Measurements from ENCODE around the gene FGA. TPM values are rescaled to one million over a fixed set of nuclear protein-coding genes. Genes with fewer than 3 reads are reported as not detected.

FGA gene
- total RNA-seq, 1 donor: not detected

DNA sequence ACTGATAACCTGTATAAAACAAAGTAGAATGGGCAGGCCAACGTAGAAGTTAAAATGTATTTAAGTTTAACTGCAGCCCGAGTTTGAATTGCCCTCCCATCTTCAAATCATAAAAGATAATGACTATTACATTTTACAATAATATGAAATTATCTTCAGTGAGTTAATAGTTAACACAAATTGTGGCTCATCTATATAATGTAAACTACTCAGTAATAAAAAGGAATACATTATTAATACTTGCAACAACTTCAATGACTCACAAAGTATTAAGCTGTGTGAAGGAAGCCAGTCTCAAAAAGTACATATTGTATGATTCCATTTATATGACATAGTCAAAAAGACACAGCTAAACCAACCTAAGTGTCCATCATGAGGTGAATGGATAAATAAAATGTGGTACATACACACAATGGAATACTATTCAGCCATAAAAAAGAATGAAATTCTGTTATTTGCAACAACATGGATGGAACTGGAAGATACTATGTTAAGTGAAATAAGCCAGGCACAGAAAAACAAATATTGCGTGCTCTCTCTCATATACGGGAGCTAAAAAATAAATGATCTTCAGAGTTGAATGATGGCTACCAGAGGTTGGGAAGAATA lies 48.2 kb downstream of the FGA start:
- DNase-seq (ENCODE audit: low read depth): no peak
- no peak overlapping the region for H3K4me3 ChIP-seq (ENCODE audit: low read depth, low read length)
- TF ChIP-seq, protein P1, sequence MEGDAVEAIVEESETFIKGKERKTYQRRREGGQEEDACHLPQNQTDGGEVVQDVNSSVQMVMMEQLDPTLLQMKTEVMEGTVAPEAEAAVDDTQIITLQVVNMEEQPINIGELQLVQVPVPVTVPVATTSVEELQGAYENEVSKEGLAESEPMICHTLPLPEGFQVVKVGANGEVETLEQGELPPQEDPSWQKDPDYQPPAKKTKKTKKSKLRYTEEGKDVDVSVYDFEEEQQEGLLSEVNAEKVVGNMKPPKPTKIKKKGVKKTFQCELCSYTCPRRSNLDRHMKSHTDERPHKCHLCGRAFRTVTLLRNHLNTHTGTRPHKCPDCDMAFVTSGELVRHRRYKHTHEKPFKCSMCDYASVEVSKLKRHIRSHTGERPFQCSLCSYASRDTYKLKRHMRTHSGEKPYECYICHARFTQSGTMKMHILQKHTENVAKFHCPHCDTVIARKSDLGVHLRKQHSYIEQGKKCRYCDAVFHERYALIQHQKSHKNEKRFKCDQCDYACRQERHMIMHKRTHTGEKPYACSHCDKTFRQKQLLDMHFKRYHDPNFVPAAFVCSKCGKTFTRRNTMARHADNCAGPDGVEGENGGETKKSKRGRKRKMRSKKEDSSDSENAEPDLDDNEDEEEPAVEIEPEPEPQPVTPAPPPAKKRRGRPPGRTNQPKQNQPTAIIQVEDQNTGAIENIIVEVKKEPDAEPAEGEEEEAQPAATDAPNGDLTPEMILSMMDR (IDR thresholded peaks at IDR 0.05; ENCODE audit: insufficient read depth, low read depth, low read length): no peak

Small RNA genes lying within 50 kb of the gene (small RNA-seq; reads per million reads assigned to genes)
- gene RNU6-1285P: not detected

Other genes starting within 250 kb of the FGA start
- gene DCHS2, start 98.9 kb downstream of the FGA start, total RNA-seq: under 0.01 TPM in 2 replicates
- 64.4 and 82.0 TPM in 2 replicates for gene PLRG1, start 40.3 kb downstream of the FGA start, total RNA-seq
- not detected in 2 replicates for gene FGB, start 27.7 kb downstream of the FGA start, total RNA-seq
- gene FGG, start 21.9 kb upstream of the FGA start, total RNA-seq: not detected in 2 replicates
- not detected in 2 replicates for gene LRAT, start 153.3 kb upstream of the FGA start, total RNA-seq
- 0.32 TPM in 1 of 2 replicates, not detected in the other for gene RBM46, start 190.5 kb upstream of the FGA start, total RNA-seq